A673 (cell line): ENCODE results near the gene RPL31. TPM values are rescaled to one million over a fixed set of nuclear protein-coding genes. Genes with fewer than 3 reads are reported as not detected.

Source experiments
- BruUV-seq: library from RNA; stranded (reverse); fragments of 400-500 nt; replicated peaks from 2 replicates; lab custom pipeline; 2021; lab: Mats Ljungman, UMichigan
- CTCF ChIA-PET: fragments of 300-600 bp; sonication (Branson Sonifier 250); formaldehyde crosslinking; loops from one replicate; lab custom pipeline; 2022; ENCODE audit warnings: antibody characterized with exemption; lab: Charles Lee
- POLR2A ChIA-PET: fragments of 300-600 bp; sonication (Branson Sonifier 250); formaldehyde crosslinking; loops from one replicate; lab custom pipeline; 2022; ENCODE audit warnings: antibody characterized with exemption; ENCODE audit not compliant: low non-redundant PET; lab: Charles Lee
- DNase-seq: peaks from one replicate; pipeline ENCODE4 v3.0.0-alpha.2; 2015; ENCODE audit warnings: low spot score
- H3K27ac ChIP-seq: fragments of 200-600 bp; sonication (generic); 2 replicates; pipeline ENCODE4 v1.5.1; 2016; ENCODE audit warnings: mixed run types, low read depth, mild to moderate bottlenecking, mixed read lengths, antibody characterized with exemption, low read length; ENCODE audit not compliant: poor library complexity, severe bottlenecking
- H3K27me3 ChIP-seq: fragments of 200-600 bp; sonication (generic); replicated peaks from 2 replicates; pipeline ENCODE4 v1.6.1; 2017; ENCODE audit warnings: mixed run types, low read depth, mild to moderate bottlenecking, mixed read lengths, antibody characterized with exemption, low read length; ENCODE audit not compliant: insufficient read depth, poor library complexity
- H3K36me3 ChIP-seq: fragments of 200-600 bp; sonication (generic); 2 replicates; pipeline ENCODE4 v1.6.1; 2016; ENCODE audit warnings: mixed run types, mild to moderate bottlenecking, mixed read lengths, antibody characterized with exemption, low read length; ENCODE audit not compliant: insufficient read depth, poor library complexity, severe bottlenecking
- H3K4me1 ChIP-seq: fragments of 200-600 bp; sonication (generic); 2 replicates; pipeline ENCODE4 v1.6.1; 2017; ENCODE audit warnings: mixed run types, mild to moderate bottlenecking, mixed read lengths, antibody characterized with exemption, low read length; ENCODE audit not compliant: insufficient read depth, poor library complexity, severe bottlenecking
- H3K4me3 ChIP-seq: fragments of 200-600 bp; sonication (generic); 2 replicates; pipeline ENCODE4 v1.5.1; 2016; ENCODE audit warnings: low read depth, mixed run types, mild to moderate bottlenecking, mixed read lengths, low read length; ENCODE audit not compliant: poor library complexity, severe bottlenecking
- H3K9me3 ChIP-seq: fragments of 200-600 bp; sonication (generic); 2 replicates; pipeline ENCODE4 v1.6.1; 2016; ENCODE audit warnings: mixed run types, low read depth, mild to moderate bottlenecking, mixed read lengths, antibody characterized with exemption, low read length; ENCODE audit not compliant: poor library complexity, severe bottlenecking
- CTCF ChIP-seq: fragments of 300-800, 200-600 bp; sonication (generic); conservative IDR thresholded peaks from 2 replicates; pipeline ENCODE4 v1.5.1; 2017; ENCODE audit warnings: low read depth, mild to moderate bottlenecking, antibody characterized with exemption, low read length, moderate library complexity, mixed read lengths
- EZH2 ChIP-seq: fragments of 200-600 bp; sonication (generic); IDR thresholded peaks from 2 replicates; pipeline ENCODE4 v1.6.1; 2017; ENCODE audit warnings: borderline replicate concordance, low read depth, mild to moderate bottlenecking, mixed read lengths, antibody characterized with exemption, low read length; ENCODE audit not compliant: poor library complexity, severe bottlenecking
- intact Hi-C: fragments of 100-400 bp; cut with micrococcal nuclease; formaldehyde crosslinking; loops from one replicate; pipeline ENCODE4 v1.10.0; 2022; ENCODE audit not compliant: unreplicated experiment
- total RNA-seq: library from RNA; stranded (reverse); gene quantifications from 2 replicates; pipeline ENCODE4 v1.2.3, GENCODE V29; 2021

RPL31 gene
- total RNA-seq, 1 experiment from 2014 or later: 1,196 TPM

GRCh38 chr2:100988630-100989417 lies 13.3 kb upstream of the RPL31 start:
- no peak for DNase-seq
- ChIA-PET CTCF (no interaction called here), POLR2A (no interaction called here)
- Histone ChIP-seq H3K27ac (no peak overlapping the region), H3K36me3 (no peaks in the 10 kb centered on the region), H3K9me3 (no peaks in the 10 kb centered on the region), H3K4me1 (no peaks in the 10 kb centered on the region), H3K4me3 (no peak overlapping the region), H3K27me3 (no peaks in the 10 kb centered on the region)
- BruUV-seq: no TSS peak
- TF ChIP-seq CTCF (no peak), EZH2 (no peak)
- intact Hi-C loops: no loop called here

- H3K27me3 ChIP-seq: no peaks in the 10 kb centered on the region
- DNase-seq: no peak
- BruUV-seq: no TSS peak
- no peaks in the 10 kb centered on the region for H3K4me1 ChIP-seq
- TF ChIP-seq EZH2 (no peak), CTCF (no peak)
- no peaks in the 10 kb centered on the region for H3K9me3 ChIP-seq
- ChIA-PET CTCF (no interaction called here), POLR2A (no interaction called here)
- H3K36me3 ChIP-seq: no peaks in the 10 kb centered on the region
- intact Hi-C loops: no loop called here
- no peak overlapping the region for H3K4me3 ChIP-seq
- H3K27ac ChIP-seq: no peak overlapping the region
These were observed 12.4 kb upstream of the RPL31 start for GRCh38 chr2:100989666-100990065.

GRCh38 chr2:100990166-100990565 lies 11.9 kb upstream of the RPL31 start:
- POLR2A ChIA-PET: interaction anchor here (0.7 kb wide), 1 partner anchor 12 kb away, joined by 4 read pairs; the partner anchor contains the start of gene RPL31
- TF ChIP-seq EZH2 (no peak), CTCF (no peak)
- H3K27me3 ChIP-seq: no peaks in the 10 kb centered on the region
- H3K4me1 ChIP-seq: no peaks in the 10 kb centered on the region
- no peaks in the 10 kb centered on the region for H3K36me3 ChIP-seq
- no peaks in the 10 kb centered on the region for H3K9me3 ChIP-seq
- CTCF ChIA-PET: no interaction called here
- no peak overlapping the region for H3K4me3 ChIP-seq
- DNase-seq: no peak
- intact Hi-C loops: no loop called here
- no TSS peak for BruUV-seq
- H3K27ac ChIP-seq: no peak overlapping the region
